Measurements from ENCODE around the gene B9D2. TPM values are rescaled to one million over a fixed set of nuclear protein-coding genes. Genes with fewer than 3 reads are reported as not detected.

B9D2 gene
- total and polyA plus RNA-seq, 2 of the 4 experiments (the other 2 are of a cell fraction): 6.1 to 9.7 TPM

GRCh38 chr19:41304706-41305483 is 59.1 kb downstream of the B9D2 start:
- Histone ChIP-seq H2AK9ac (replicated peaks; ENCODE audit: low read depth, low read length, poor library complexity) (no peak overlapping the region), H2BK20ac (ENCODE audit: low read depth, low read length) (no peak overlapping the region), H4K91ac (ENCODE audit: insufficient read depth, low read depth, low read length) (no peak overlapping the region), H2BK120ac (ENCODE audit: low read depth, low read length) (no peak overlapping the region), H3K4me2 (ENCODE audit: low read depth, low read length) (no peak overlapping the region), H2AFZ (replicated peaks; ENCODE audit: low read length, poor library complexity) (no peak overlapping the region), H2BK5ac (ENCODE audit: low read depth, low read length, poor library complexity, severe bottlenecking) (no peak overlapping the region), H4K8ac (ENCODE audit: low read depth in 2 of 2, low read length in 2 of 2) (no peak overlapping the region), H3K4me1 (ENCODE audit: control insufficient read depth, insufficient read depth, low read length) (peaks cover 8% of the 10 kb centered on the region), H4K20me1 (ENCODE audit: insufficient read depth, low read length) (peaks cover 21% of the 10 kb centered on the region), H3K27me3 (ENCODE audit: control insufficient read depth, insufficient read depth, low read length) (no peaks in the 10 kb centered on the region), H2BK15ac (ENCODE audit: low read depth, low read length) (no peak overlapping the region), H3K4ac (ENCODE audit: low read depth, low read length) (no peak overlapping the region), H2AK5ac (ENCODE audit: low read depth, low read length) (no peak overlapping the region), H3K79me1 (ENCODE audit: low read depth in 1 of 2, low read length in 2 of 2) (peaks cover 16 to 40% of the 10 kb centered on the region in 2 experiments), H3K56ac (ENCODE audit: extremely low read depth, insufficient read depth, low read length) (no peak overlapping the region), H3K23ac (ENCODE audit: low read depth, low read length) (no peak overlapping the region), H3K14ac (replicated peaks; ENCODE audit: low read depth, low read length) (no peak overlapping the region), H3K9me1 (ENCODE audit: insufficient read depth, low read length) (no peaks in the 10 kb centered on the region), H3K18ac (ENCODE audit: low read depth, low read length) (no peak overlapping the region), H4K5ac (ENCODE audit: low read depth, low read length) (no peak overlapping the region), H3K27ac (ENCODE audit: insufficient read depth, low read length) (no peak overlapping the region), H3K36me3 (ENCODE audit: control insufficient read depth, insufficient read depth, low read length) (peaks cover 59% of the 10 kb centered on the region), H3K9ac (ENCODE audit: low read depth, low read length) (no peak overlapping the region), H3K4me3 (ENCODE audit: insufficient read depth, low read depth, low read length) (no peak overlapping the region), H3K9me3 (ENCODE audit: control insufficient read depth, insufficient read depth, low read length) (no peaks in the 10 kb centered on the region)
- dilution Hi-C loops (cut with HindIII; ENCODE audit: low sequenced_read_pairs, unreplicated experiment) (no loop called here), in situ Hi-C loops (cut with MboI; ENCODE audit: low sequenced_read_pairs) (no loop called here), intact Hi-C loops (cut with micrococcal nuclease) (no loop called here)
- ATAC-seq (ENCODE audit: low read depth) (no peak), DNase-seq (no peak)
- no TSS peak for BruUV-seq (replicated peaks)
- TF ChIP-seq USF2 (IDR thresholded peaks at IDR 0.05; ENCODE audit: low read depth, low read length) (no peak), CHD1 (IDR thresholded peaks at IDR 0.05; ENCODE audit: low read depth, low read length) (no peak), RAD21 (IDR thresholded peaks at IDR 0.05; ENCODE audit: low read length) (no peak), RCOR1 (IDR thresholded peaks at IDR 0.05; ENCODE audit: insufficient replicate concordance, low read length) (no peak), MXI1 (IDR thresholded peaks at IDR 0.05; ENCODE audit: borderline replicate concordance, low read depth, low read length) (no peak), FOS (IDR thresholded peaks at IDR 0.05; ENCODE audit: low read depth, low read length) (no peak)
- TF ChIP-seq, protein P1, sequence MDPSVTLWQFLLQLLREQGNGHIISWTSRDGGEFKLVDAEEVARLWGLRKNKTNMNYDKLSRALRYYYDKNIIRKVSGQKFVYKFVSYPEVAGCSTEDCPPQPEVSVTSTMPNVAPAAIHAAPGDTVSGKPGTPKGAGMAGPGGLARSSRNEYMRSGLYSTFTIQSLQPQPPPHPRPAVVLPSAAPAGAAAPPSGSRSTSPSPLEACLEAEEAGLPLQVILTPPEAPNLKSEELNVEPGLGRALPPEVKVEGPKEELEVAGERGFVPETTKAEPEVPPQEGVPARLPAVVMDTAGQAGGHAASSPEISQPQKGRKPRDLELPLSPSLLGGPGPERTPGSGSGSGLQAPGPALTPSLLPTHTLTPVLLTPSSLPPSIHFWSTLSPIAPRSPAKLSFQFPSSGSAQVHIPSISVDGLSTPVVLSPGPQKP (IDR thresholded peaks at IDR 0.05; ENCODE audit: borderline replicate concordance, low read depth, low read length): no peak
- no CpG with 5 or more reads among the region's 4 CpGs for WGBS, 2 experiments (ENCODE audit: extremely low coverage in 2 of 2, insufficient read length in 1 of 2)
- ChIA-PET POLR2A (ENCODE audit: unreplicated experiment) (no interaction called here), CTCF (interaction anchor here (1.1 kb wide), 1 partner anchor 101 kb away, joined by 4 read pairs; no protein-coding TSS in a partner anchor)

All from IMR-90 (cell line).